ENCODE results near the gene ELOF1.
"Not testable (repeated sequence)": the region's sequence is repeated elsewhere in the genome, so short reads cannot be mapped to it uniquely, and the experiment has no call there.

Gene ELOF1

DNA sequence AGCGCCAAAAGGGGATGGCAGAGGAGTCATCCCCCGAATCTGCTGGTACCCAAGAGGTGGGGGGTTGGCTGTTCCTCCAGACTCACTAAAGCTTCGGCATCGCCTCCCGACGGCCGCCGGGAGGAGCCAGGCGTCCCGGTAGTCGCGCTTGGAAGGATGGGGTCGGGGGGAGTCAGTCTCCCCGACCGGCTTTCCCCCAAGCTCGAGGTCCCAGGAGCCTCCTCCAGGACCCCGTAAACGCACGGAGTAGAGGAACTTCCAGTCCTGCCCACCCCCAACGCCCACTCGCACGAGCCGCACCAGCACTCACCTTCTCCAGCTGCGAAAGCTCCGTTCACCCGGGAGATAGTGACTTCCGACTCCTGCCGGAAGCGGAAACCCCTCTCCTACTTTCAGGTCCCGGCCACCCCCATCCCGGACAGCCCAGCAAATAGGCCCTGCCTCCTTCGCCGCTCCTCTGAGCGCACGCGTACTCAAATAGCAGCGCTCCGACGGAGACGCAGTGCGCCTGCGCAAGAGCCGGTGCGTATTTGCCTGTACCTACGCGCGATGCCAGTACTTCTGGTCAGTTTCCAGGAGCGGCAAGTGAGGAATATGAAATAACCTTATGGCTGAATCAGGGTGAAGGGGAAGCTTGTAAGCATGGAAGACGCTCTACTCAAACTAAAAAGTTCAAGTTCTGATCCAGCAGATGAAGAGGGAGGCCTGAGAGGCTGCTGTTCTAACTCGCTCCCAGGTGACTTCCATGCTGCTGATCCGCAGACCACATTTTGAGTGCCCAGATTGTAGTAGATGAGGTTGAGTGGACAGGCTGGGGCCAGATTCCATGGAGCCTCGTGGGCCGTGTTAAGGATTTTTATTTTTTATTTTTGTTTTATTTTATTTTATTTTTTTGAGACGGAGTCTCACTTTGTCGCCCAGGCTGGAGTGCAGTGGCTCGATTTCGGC is at the start of gene ELOF1:
Gene ELOF1 (minus strand): TSS at position 350 of the 948 bp plus-strand sequence. CDS start 4,883 bp downstream, outside the sequence.
- peak; percentile 79 for DNase-seq (ENCODE audit: low read depth)

GRCh38 chr19:11606484-11606883 is 47.5 kb upstream of the ELOF1 start:
- no peak for DNase-seq (ENCODE audit: low read depth)

DNA sequence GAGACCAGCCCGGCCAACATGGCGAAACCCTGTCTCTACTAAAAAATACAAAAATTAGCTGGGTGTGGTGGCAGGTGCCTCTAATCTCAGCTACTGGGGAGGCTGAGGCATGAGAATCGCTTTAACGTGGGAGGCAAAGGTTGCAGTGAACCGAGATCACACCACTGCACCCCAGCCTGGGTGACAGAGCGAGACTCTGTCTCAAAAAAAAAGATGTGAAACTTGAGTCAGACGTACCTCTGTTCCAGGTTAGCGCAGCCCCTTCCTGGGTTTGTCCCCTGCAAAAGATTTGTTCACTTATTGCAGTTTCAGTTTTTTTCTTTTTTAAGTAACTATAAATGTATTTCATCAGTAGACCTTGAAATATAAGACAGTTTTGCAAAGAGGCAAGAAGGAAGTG is 40.7 kb upstream of the ELOF1 start:
- DNase-seq (ENCODE audit: low read depth), result not testable (repeated sequence)

GRCh38 chr19:11598746-11599145 is 39.7 kb upstream of the ELOF1 start:
- DNase-seq (ENCODE audit: low read depth), result no peak

DNA sequence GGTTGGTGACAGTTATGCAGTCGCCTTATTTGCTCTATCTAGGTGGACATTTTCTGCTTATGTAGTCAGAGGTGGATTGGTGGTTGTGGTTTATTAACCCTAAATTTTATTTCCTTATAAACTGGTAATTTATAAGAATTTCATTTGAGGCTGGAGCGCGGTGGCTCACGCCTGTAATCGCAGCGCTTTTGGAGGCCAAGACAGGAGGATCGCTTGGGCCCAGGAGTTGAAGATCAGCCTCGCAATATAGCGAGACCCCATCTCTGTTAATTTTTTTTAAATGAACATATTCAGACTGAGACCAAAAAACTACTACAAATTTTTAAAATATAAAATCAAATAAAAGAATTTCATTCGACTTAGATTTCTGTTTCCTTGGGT is 39.1 kb upstream of the ELOF1 start:
- DNase-seq (ENCODE audit: low read depth), result no peak

DNA sequence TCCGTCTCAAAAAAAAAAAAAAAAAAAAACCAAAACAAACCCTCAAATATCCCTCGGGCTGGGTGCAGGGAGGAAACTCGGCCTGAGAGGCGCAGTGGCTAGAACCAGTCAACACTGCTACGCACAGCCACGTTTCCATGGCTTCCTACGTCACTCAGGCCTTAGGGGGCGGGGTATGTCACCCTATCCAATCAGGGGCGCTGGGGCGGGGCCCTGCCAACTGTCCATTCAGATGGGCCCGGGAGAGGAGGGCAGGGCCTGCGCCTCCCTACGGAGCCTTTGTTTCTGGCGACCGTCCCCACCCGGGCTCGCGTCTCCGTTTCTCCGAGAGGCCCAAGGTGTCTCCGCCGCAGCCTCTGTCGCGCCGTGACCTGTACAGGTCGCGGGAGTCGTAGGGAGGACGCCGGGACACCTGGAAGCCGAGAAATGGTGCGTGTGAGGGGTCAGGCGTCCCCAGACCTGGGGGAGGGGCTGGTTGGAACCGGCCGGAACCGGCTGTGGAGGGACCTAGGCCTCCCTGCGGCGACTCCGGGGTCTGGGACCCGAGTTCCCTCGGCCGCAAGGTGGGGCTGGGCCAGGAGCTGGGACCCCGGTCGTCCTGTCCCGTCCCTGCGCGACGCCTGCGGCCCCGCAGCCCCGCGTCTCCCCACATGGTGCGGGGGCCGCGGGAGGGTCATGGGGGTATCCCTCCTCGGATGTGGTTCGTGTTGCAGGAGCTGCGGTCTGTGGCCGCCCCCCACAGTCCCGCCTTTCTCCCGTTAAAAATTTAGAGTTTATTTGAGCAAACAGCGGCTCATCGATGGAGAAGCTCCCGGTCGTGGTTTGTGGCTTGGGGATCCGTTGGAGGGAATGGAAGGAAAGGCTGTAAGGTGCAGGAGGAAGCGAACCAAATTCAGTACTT is 38.4 kb upstream of the ELOF1 start, which contains the start of gene ZNF627:
Gene ZNF627 (plus strand): TSS at position 282 of the 901 bp plus-strand sequence. CDS start 145 bp downstream, at position 427.
- peak; percentile 89 for DNase-seq (ENCODE audit: low read depth)

DNA sequence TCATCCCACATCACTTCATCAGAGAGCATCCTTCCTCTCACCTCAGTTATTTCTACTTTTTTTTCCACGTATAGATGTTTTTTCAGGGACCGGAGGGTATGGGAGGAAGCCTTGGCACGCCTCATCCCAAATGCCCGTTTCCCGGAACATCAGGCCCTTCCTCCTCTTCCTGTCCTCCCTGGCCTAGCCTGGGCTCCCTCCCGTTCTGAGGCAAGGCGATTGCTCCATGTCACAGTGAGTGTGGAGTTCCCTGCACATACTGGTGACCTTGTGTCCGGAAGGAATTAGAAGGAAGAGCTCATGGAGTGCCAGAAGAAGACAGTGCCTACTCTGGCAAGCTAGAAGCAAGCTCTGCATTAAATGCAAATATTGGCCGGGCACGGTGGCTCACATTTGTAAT is 37.1 kb upstream of the ELOF1 start:
- DNase-seq (ENCODE audit: low read depth), result no peak

- DNase-seq (ENCODE audit: low read depth), result no peak
Measured at GRCh38 chr19:11594084-11594483, 35.1 kb upstream of the ELOF1 start.

- no peak for DNase-seq (ENCODE audit: low read depth)
Measured at GRCh38 chr19:11587975-11588631, 29.1 kb upstream of the ELOF1 start.

- DNase-seq (ENCODE audit: low read depth), result no peak
Measured at GRCh38 chr19:11587302-11587974, 28.4 kb upstream of the ELOF1 start.

DNA sequence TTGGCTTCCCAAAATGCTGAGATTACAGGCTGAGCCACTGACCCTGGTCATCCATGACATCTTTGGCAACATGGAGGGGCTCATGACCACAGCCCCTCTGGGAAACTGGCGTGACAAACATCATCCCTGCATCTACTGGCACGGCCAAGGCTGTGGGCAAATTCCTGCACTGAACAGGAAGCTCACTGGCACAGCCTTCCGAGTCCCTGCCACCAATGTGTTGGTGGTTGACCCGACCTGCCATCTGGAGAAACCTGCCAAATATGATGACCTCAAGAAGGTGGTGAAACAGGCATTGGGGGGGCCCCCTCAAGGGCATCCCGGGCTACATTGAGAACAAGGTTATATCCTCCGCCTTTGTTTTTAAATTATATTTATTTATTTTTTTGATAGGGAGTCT is 27.3 kb upstream of the ELOF1 start:
- no peak for DNase-seq (ENCODE audit: low read depth)

DNA sequence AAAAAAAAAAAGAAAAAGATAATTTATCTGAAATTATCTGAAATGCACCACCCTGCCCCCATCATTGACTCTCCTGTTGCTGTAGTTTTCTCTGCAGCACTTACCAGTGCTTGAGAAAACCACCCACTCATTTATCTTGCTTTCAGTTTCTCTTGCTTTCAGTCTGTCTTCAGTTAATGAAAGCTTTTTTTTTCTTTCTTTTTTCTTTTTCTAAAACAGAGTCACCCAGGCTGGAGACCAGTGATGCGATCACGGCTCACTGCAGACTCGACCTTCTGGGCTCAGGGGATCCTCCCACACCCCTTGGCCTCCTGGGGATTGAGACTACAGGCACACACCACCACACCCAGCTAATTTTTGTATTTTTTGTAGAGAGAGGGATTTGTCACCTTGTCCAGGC is 22.7 kb upstream of the ELOF1 start:
- no peak for DNase-seq (ENCODE audit: low read depth)

- DNase-seq (ENCODE audit: low read depth), result no peak
Measured at GRCh38 chr19:11580116-11580515, 21.1 kb upstream of the ELOF1 start.

DNA sequence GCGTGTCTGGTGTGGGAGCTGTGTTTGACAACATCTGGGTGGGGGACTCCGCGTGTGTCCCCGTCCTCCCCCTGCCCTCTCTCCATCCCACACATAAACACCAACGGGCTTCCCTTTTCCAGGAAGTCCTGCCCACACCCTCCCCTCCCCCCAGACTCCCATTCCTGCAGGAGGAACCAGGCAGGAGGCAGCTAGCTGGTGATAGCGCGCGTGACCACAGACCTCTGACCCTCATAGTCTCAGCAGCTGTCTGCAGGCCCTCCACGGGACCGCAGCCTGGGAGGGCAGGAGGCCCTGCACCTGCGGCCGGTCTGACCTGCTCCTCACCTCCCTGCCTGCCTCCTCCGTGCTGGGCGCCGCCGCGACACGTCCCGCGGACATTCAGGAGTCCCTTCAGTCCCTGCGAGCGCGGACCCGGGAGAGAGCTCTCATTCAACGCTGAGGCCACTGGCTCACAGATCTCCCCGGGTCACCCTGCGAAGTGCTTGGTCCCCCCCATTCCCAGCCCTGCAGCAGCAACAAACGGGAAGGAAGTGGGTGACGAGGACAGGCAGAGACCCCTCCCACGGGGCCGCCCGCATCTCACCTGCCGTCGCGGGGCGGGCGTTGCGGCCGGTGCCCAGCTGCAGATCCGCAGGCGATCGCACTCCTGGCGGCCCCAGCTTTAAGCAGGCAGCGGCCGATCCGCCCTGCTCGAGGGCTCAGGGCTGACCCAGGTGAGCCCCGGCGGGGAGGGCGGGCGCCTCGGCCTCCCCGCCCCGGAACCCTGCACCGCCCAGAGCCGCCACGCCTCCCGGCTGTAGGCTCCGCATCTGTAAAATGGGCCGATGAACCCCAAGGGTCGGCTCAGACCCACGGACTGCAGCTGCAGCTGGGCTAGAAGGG is 19.5 kb upstream of the ELOF1 start:
- DNase-seq (ENCODE audit: low read depth), result no peak

- no peak for DNase-seq (ENCODE audit: low read depth)
Measured at GRCh38 chr19:11577451-11578257, 18.6 kb upstream of the ELOF1 start, which contains the start of gene ACP5. ACP5 (minus strand) TSS chr19:11577645; CDS start chr19:11577317, 328 bp downstream.

- DNase-seq (ENCODE audit: low read depth), result no peak
Measured at GRCh38 chr19:11576227-11576626, 17.2 kb upstream of the ELOF1 start.

DNA sequence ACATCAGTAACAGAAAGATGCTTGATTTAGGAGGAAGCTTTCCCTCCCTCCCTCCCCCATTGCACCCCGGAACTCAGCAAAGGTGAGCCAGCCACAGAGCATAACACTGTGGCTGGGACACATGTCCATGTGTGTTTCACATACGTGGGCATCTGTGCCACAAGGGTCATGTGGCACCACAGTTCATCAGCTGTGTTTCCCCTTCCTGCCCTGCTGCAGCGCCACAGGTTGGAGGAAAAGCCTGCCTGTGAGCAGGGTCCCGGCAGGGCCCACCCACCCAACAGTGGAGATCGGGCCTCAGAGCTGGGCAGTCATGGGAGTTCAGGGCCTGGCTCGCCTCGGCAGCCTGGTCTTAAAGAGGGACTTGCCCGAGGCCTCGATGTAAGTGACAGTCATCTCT is 15.7 kb upstream of the ELOF1 start:
- no peak for DNase-seq (ENCODE audit: low read depth)

GRCh38 chr19:11573763-11574162 is 14.7 kb upstream of the ELOF1 start:
- not testable (repeated sequence) for DNase-seq (ENCODE audit: low read depth)

- not testable (repeated sequence) for DNase-seq (ENCODE audit: low read depth)
Measured at GRCh38 chr19:11573354-11573753, 14.3 kb upstream of the ELOF1 start.
